ENCODE measurements around the gene PFDN2. TPM values are rescaled to one million over a fixed set of nuclear protein-coding genes. Genes with fewer than 3 reads are reported as not detected.

PFDN2 gene
- total and polyA plus RNA-seq, 2 of the 4 experiments (the other 2 are of a cell fraction), result 62.4 to 179 TPM

GRCh38 chr1:161113915-161114314, 3.9 kb downstream of the PFDN2 start:
- Histone ChIP-seq H3K4ac (ENCODE audit: low read depth, low read length) (no peak overlapping the region; the same call in 1 of the 2 replicates), H3K14ac (replicated peaks; ENCODE audit: low read depth, low read length) (no peak overlapping the region), H4K20me1 (ENCODE audit: insufficient read depth, low read length) (peaks cover 51% of the 10 kb centered on the region), H2BK120ac (ENCODE audit: low read depth, low read length) (no peak overlapping the region), H2AK5ac (ENCODE audit: low read depth, low read length) (no peak overlapping the region), H3K9me1 (ENCODE audit: insufficient read depth, low read length) (peaks cover 21% of the 10 kb centered on the region), H3K56ac (ENCODE audit: extremely low read depth, insufficient read depth, low read length) (no peak overlapping the region), H3K18ac (ENCODE audit: low read depth, low read length) (no peak overlapping the region), H2BK15ac (ENCODE audit: low read depth, low read length) (no peak overlapping the region), H3K9me3 (ENCODE audit: control insufficient read depth, insufficient read depth, low read length) (no peaks in the 10 kb centered on the region), H3K36me3 (ENCODE audit: control insufficient read depth, insufficient read depth, low read length) (peaks cover 6% of the 10 kb centered on the region), H3K23ac (ENCODE audit: low read depth, low read length) (peak overlapping the region; percentile 65; the same call in 1 of the 2 replicates), H3K4me3 (ENCODE audit: insufficient read depth, low read depth, low read length) (no peak overlapping the region), H4K91ac (ENCODE audit: insufficient read depth, low read depth, low read length) (no peak overlapping the region), H2BK20ac (ENCODE audit: low read depth, low read length) (no peak overlapping the region), H2AK9ac (replicated peaks; ENCODE audit: low read depth, low read length, poor library complexity) (no peak overlapping the region), H3K4me1 (ENCODE audit: control insufficient read depth, insufficient read depth, low read length) (peaks cover 7% of the 10 kb centered on the region), H2BK5ac (ENCODE audit: low read depth, low read length, poor library complexity, severe bottlenecking) (peak overlapping the region; percentile 46), H3K27ac (ENCODE audit: insufficient read depth, low read length) (no peak overlapping the region), H3K4me2 (ENCODE audit: low read depth, low read length) (no peak overlapping the region), H4K5ac (ENCODE audit: low read depth, low read length) (no peak overlapping the region), H2AFZ (replicated peaks; ENCODE audit: low read length, poor library complexity) (no peak overlapping the region), H3K27me3 (ENCODE audit: control insufficient read depth, insufficient read depth, low read length) (no peaks in the 10 kb centered on the region), H3K9ac (ENCODE audit: low read depth, low read length) (no peak overlapping the region), H4K8ac (ENCODE audit: low read depth in 2 of 2, low read length in 2 of 2) (no peak overlapping the region), H3K79me1 (ENCODE audit: low read depth in 1 of 2, low read length in 2 of 2) (peaks cover 17 to 80% of the 10 kb centered on the region in 2 experiments)
- ChIA-PET POLR2A (ENCODE audit: unreplicated experiment) (no interaction called here), CTCF (no interaction called here)
- 100% methylated on average over 1 of the region's 1 CpG; no CpG with 5 or more reads in 1 of the 2 experiments for WGBS, 2 experiments (ENCODE audit: extremely low coverage in 2 of 2, insufficient read length in 1 of 2)
- intact Hi-C loops (cut with micrococcal nuclease), result no loop called here
- no peak for ATAC-seq (ENCODE audit: low read depth)
- dilution Hi-C loops (cut with HindIII; ENCODE audit: low sequenced_read_pairs, unreplicated experiment), result no loop called here
- no peak for DNase-seq
- BruUV-seq (replicated peaks), result no TSS peak
- in situ Hi-C loops (cut with MboI; ENCODE audit: low sequenced_read_pairs), result no loop called here
- TF ChIP-seq USF2 (IDR thresholded peaks at IDR 0.05; ENCODE audit: low read depth, low read length), result no peak
